K562 (cell line): Measurements from ENCODE around the gene RBM34. TPM values are rescaled to one million over a fixed set of nuclear protein-coding genes. Genes with fewer than 3 reads are reported as not detected.

Experiments used
- ATAC-seq: fragments of 200-7000 bp; cut with Tn5 transposase; 3 replicates; pipeline ENCODE4 v1.9.1; 2020; ENCODE audit warnings: moderate library complexity
- BruUV-seq: library from RNA; stranded (reverse); fragments of 400-500 nt; replicated peaks from 2 replicates; lab custom pipeline; 2021; lab: Mats Ljungman, UMichigan
- CTCF ChIA-PET: fragments of 300-600 bp; formaldehyde crosslinking; extraction: SDS; loops from one replicate; lab custom pipeline; 2021; ENCODE audit warnings: low intra/inter-chr PET ratio; lab: Yijun Ruan, JAX
- POLR2A ChIA-PET: fragments of 300-600, 350-650 bp; sonication (Branson Sonifier 250); formaldehyde crosslinking; extraction: SDS; loops from one replicate; lab custom pipeline; 2021; ENCODE audit warnings: antibody characterized with exemption, inconsistent platforms; lab: Yijun Ruan, JAX
- DNase-seq, 4 experiments: peaks; one replicate each; pipeline versions ENCODE4 v3.0.0 to v3.0.0-alpha.2; 2011 to 2018; ENCODE audit warnings: low spot score in 3 of 4, mixed read lengths in 3 of 4; ENCODE audit errors: extremely low read depth in 1 of 4
- FAIRE-seq: peaks from 2 replicates; lab custom pipeline; 2011; peaks lifted over from hg19 to GRCh38; lab: Jason Lieb, UNC
- H2AFZ ChIP-seq: 2 replicates; pipeline ENCODE4 v1.6.0; 2011; ENCODE audit warnings: low read depth, low read length, control low read depth, inconsistent platforms
- H3K27ac ChIP-seq: fragments of 200-600 bp; 3 replicates; pipeline ENCODE4 v1.8.0; 2011; ENCODE audit warnings: low read depth, mild to moderate bottlenecking, control low read depth, inconsistent platforms, low read length, moderate library complexity, mixed read lengths; ENCODE audit errors: extremely low read depth
- H3K27me3 ChIP-seq, 2 experiments: fragments of 300-600 bp in 1 of 2; 2 replicates in 1 of 2; 3 replicates in 1 of 2; pipeline versions ENCODE4 v1.6.0 to v1.8.0; 2011; ENCODE audit warnings: inconsistent platforms in 2 of 2, low read length in 2 of 2, mild to moderate bottlenecking in 1 of 2, mixed read lengths in 1 of 2, moderate library complexity in 1 of 2; ENCODE audit not compliant: control insufficient read depth in 2 of 2, insufficient read depth in 2 of 2
- H3K36me3 ChIP-seq: fragments of 300-600 bp; 3 replicates; pipeline ENCODE4 v1.8.0; 2011; ENCODE audit warnings: mild to moderate bottlenecking, low read length, inconsistent platforms; ENCODE audit not compliant: control insufficient read depth, insufficient read depth
- H3K4me1 ChIP-seq, 2 experiments: fragments of 200-600 bp in 1 of 2; replicated peaks in 1 of 2; 2 replicates in 1 of 2; 3 replicates in 1 of 2; pipeline versions ENCODE4 v1.5.1 to v1.8.0; 2011; ENCODE audit warnings: inconsistent platforms in 2 of 2, low read length in 2 of 2, mild to moderate bottlenecking in 1 of 2, mixed read lengths in 1 of 2, moderate library complexity in 1 of 2; ENCODE audit not compliant: control insufficient read depth in 2 of 2, insufficient read depth in 2 of 2
- H3K4me2 ChIP-seq: 2 replicates; pipeline ENCODE4 v1.6.1; 2011; ENCODE audit warnings: low read length, control low read depth, inconsistent platforms, mixed read lengths; ENCODE audit not compliant: insufficient read depth
- H3K4me3 ChIP-seq: fragments of 200-600 bp; sonication (generic), shearing (Covaris generic); 2 replicates; pipeline ENCODE4 v1.5.1; 2016; ENCODE audit warnings: control low read depth, inconsistent platforms
- H3K79me2 ChIP-seq: fragments of 200-600 bp; 3 replicates; pipeline ENCODE4 v1.8.0; 2011; ENCODE audit warnings: low read length, inconsistent platforms; ENCODE audit not compliant: control insufficient read depth, insufficient read depth
- H3K9ac ChIP-seq, 2 experiments: 2 replicates each; pipeline versions ENCODE4 v1.6.0 to v1.6.1; 2011; ENCODE audit warnings: low read depth in 2 of 2, low read length in 2 of 2, control low read depth in 1 of 2, inconsistent platforms in 1 of 2, mild to moderate bottlenecking in 1 of 2, mixed read lengths in 1 of 2; ENCODE audit not compliant: insufficient read depth in 1 of 2
- H3K9me1 ChIP-seq: one replicate; pipeline ENCODE4 v1.6.0; 2011; ENCODE audit warnings: inconsistent platforms, mild to moderate bottlenecking, low read length, moderate library complexity; ENCODE audit not compliant: control insufficient read depth, insufficient read depth
- H3K9me3 ChIP-seq: replicated peaks from 2 replicates; pipeline ENCODE4 v1.5.1; 2011; ENCODE audit warnings: low read depth, low read length, inconsistent platforms; ENCODE audit not compliant: control insufficient read depth, insufficient read depth
- H4K20me1 ChIP-seq: replicated peaks from 2 replicates; pipeline ENCODE4 v1.6.1; 2011; ENCODE audit warnings: low read length, inconsistent platforms, mixed read lengths; ENCODE audit not compliant: control insufficient read depth, insufficient read depth
- GTF2A2 ChIP-seq: IDR thresholded peaks from 2 replicates; pipeline ENCODE4 v1.6.1; 2016; ENCODE audit warnings: mild to moderate bottlenecking, missing genetic modification characterization, missing compliant biosample characterization
- ZNF174 ChIP-seq: fragments of 250-450 bp; sonication (Bioruptor Pico); IDR thresholded peaks from 2 replicates; pipeline ENCODE4 v1.4.0; 2020; ENCODE audit warnings: mild to moderate bottlenecking
- WGBS: fragments of 100-300 bp; shearing (Covaris generic); methylation state at CpG from one replicate; pipeline ENCODE4 v1.1.6; 2016; ENCODE audit warnings: low coverage, mixed read lengths; ENCODE audit not compliant: insufficient coverage; ENCODE audit errors: missing lambda C conversion rate; 5-methylcytosine and 5-hydroxymethylcytosine counted together
- in situ Hi-C: fragments of 300-500 bp; cut with MboI; formaldehyde crosslinking; loops from 4 replicates; pipeline ENCODE4 v1.15.0; 2018; ENCODE audit warnings: inconsistent platforms, mixed read lengths
- intact Hi-C: fragments of 100-400 bp; cut with micrococcal nuclease; formaldehyde crosslinking; loops from 2 replicates; pipeline ENCODE4 v1.14.2; 2022
- polyA plus RNA-seq, 8 experiments: library from polyadenylated mRNA; depleted of rRNA in 4 of 8; stranded (reverse) in 5 of 8; unstranded in 3 of 8; fragments of >200 nt; fragmentation: Nextera tagmentation in 2 of 8; fragmentation: Illumina TruSeq in 1 of 8; extraction: Ambion mirVana in 2 of 8; extraction: Trizol in 1 of 8; gene quantifications; 2 replicates each; pipeline versions ENCODE4 v1.2.1 to v1.2.3, GENCODE V29; 2011 to 2014; ENCODE audit warnings: inconsistent platforms in 1 of 8, missing spikeins in 1 of 8
- total RNA-seq, 7 experiments: library from RNA; depleted of rRNA in 6 of 7; stranded (reverse); fragments of >200 nt in 6 of 7; fragmentation: Illumina TruSeq in 2 of 7; extraction: Trizol in 2 of 7; gene quantifications; 2 replicates each; pipeline versions ENCODE4 v1.2.1 to v1.2.3, GENCODE V29; 2011 to 2021; ENCODE audit warnings: low replicate concordance in 1 of 7
- TF ChIP-seq, protein P1 (sequence below): fragments of 250-450 bp; sonication (Bioruptor Pico); IDR thresholded peaks from 2 replicates; pipeline ENCODE4 v1.5.0; 2021

Gene RBM34
- total and polyA plus RNA-seq, 9 of the 15 experiments (the other 6 are each of a cell fraction or from before 2014, with no cell fraction given): 64.0 to 178 (median 124) TPM

DNA sequence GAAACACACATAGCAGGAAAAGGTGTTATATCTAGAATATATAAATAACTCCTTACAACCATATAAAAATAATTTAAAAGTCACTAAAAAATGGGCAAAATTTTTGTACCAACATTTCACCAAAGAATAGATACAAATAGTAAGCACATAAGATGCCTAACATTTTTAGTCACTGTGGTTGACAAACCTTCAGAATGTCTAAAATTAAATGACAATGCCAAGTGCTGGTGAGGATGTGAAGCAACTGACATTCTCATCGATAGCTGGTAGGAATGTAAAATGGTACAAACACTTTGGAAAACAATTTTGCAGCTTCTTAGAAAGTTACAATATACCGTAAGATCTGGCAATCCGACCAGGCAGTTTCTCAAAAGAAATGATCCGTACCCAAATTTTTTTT is 18.1 kb downstream of the RBM34 start (continued):
- TF ChIP-seq, protein P1, sequence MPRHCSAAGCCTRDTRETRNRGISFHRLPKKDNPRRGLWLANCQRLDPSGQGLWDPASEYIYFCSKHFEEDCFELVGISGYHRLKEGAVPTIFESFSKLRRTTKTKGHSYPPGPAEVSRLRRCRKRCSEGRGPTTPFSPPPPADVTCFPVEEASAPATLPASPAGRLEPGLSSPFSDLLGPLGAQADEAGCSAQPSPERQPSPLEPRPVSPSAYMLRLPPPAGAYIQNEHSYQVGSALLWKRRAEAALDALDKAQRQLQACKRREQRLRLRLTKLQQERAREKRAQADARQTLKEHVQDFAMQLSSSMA (CRISPR knock-in tag): no peak
- TF ChIP-seq GTF2A2 (tag): no peak

DNA sequence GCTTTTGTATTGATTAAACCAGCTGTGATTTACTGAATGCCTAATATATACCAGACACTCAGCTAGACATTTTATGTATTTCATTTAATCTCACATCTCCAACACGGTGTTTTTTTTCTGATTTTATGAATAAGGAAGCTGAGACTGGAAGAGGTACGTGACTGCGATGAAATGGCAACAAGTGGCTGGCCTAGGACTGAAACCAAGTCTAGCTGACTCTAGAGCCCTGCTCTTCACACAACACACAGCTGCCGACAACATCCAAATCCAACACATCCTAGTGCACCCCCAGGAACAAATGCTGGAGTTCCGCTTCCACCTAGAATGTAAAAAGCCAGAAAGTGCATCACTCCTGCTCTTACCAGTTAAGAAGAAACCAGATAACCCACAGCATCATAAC is 21.7 kb downstream of the RBM34 start:
- Histone ChIP-seq H3K4me3 (no peak overlapping the region), H4K20me1 (no peaks in the 10 kb centered on the region)
- POLR2A ChIA-PET: interaction anchor here (0.7 to 3.8 kb wide), 6 partner anchors 10 to 483 kb away, joined by 3 to 20 read pairs (median 4); partner anchors contain the start of genes RBM34 and TOMM20
- no peak for DNase-seq
- no peak for TF ChIP-seq ZNF174 (CRISPR knock-in tag)
- TF ChIP-seq, all 486 proteins: peak for 0
- Histone ChIP-seq H3K27me3 (no peaks in the 10 kb centered on the region), H3K9ac (no peak overlapping the region), H3K9me3 (0 out of 2 replicates have a peak, but pooled peaks cover 2% of the 10 kb centered on the region), H3K27ac (no peak overlapping the region), H3K9me1 (no peaks in the 10 kb centered on the region), H3K4me2 (no peak overlapping the region), H3K79me2 (peaks cover 10% of the 10 kb centered on the region; the same call in 2 of the 3 replicates), H3K4me1 (no peaks in the 10 kb centered on the region), H2AFZ (no peak overlapping the region), H3K36me3 (peaks cover 80% of the 10 kb centered on the region)
- CTCF ChIA-PET: interaction anchor here (0.6 kb wide), 1 partner anchor 559 kb away, joined by 4 read pairs; no protein-coding TSS in a partner anchor
- no peak for ATAC-seq
- in situ Hi-C loops (no loop called here), intact Hi-C loops (no loop called here)
- FAIRE-seq: no peak
- WGBS: 95% methylated on average over 5 of the region's 5 CpGs
- BruUV-seq: no TSS peak
